Erythroblast (primary cell): ENCODE data around the gene RAD21L1.

Source experiments
- DNase-seq, 2 experiments: peaks; one replicate each; lab custom pipeline; 2025; lab: John Stamatoyannopoulos, UW
- GATA1 ChIP-seq: IDR thresholded peaks from 2 replicates; pipeline ENCODE4 v1.6.1; 2011; ENCODE audit warnings: low read depth, mild to moderate bottlenecking, control low read depth, low read length, moderate library complexity
- POLR2A ChIP-seq: IDR thresholded peaks from 2 replicates; pipeline ENCODE4 v1.6.1; 2011; ENCODE audit warnings: mild to moderate bottlenecking, low read length

Gene RAD21L1

GRCh38 chr20:1225783-1226654 lies at the start of gene RAD21L1:
Gene RAD21L1, plus strand, starts transcription at chr20:1226044. Its CDS starts 2,410 bp downstream, at chr20:1228454.
- no peak for TF ChIP-seq POLR2A
- no peak for TF ChIP-seq GATA1
- DNase-seq: peak; percentile 86 to 93

DNA sequence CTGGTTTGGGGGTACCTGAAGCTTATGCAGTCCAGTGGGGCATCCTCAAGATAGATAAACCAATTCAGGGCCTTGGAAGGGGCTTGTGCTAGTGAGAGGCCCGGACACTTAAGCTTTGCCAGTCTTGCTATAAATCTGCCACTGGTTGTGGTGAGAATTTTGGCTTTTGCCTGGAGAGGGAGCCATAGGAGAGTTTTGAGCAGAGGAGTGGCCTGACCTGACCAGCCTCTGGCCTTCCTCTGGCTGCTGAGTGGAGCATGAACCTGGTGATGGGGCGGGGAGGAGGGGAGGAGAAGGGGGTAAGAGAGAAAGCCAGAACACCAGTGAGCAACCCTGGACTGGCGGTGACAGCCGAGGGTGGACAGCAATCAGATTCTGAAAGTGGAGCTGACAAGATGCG lies 48.2 kb upstream of the RAD21L1 start:
- TF ChIP-seq GATA1: no peak
- TF ChIP-seq POLR2A: no peak
- peak; percentile 45 for DNase-seq

GRCh38 chr20:1178103-1178502 lies 47.7 kb upstream of the RAD21L1 start:
- DNase-seq: no peak
- TF ChIP-seq POLR2A (no peak), GATA1 (no peak)

DNA sequence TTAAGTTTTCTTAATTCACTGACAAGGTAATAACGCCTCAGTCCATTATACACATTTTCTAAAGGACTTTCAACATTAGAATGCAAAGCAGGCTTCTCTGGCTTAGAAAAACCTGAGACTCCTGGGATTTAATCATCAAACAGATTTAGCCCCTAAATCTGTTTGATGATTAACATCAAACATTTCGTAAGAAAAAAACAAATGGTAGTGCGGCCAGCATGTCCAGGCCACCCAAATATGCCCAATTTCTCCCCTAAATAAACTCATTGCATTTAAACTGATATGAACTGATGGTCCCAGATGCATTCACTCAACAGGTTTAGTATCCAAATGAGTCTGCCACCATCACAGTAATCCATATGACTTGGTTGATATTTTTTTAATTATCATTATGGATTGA lies 47.2 kb upstream of the RAD21L1 start:
- DNase-seq: no peak
- TF ChIP-seq GATA1 (no peak), POLR2A (no peak)

DNA sequence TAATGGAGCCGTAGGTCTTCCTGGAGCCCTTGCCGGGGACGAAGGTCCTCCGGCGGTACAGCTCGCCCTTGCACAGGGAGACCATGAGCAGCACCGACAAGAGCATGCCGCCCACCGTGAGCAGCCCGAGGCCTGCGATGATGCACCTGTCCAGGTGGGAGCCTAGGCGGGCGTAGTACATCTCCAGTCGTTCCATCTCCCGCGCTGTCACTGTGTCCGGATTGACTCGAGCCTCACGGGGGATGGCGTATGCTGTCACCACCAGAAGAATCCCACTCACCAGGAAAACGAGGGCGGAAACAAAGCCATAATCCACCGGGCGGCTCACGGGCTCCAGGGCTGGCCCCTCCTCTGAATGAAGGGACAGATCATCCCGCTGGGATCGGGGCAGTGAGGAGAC lies 44.9 kb upstream of the RAD21L1 start:
- no peak for DNase-seq
- TF ChIP-seq POLR2A: no peak
- no peak for TF ChIP-seq GATA1

DNA sequence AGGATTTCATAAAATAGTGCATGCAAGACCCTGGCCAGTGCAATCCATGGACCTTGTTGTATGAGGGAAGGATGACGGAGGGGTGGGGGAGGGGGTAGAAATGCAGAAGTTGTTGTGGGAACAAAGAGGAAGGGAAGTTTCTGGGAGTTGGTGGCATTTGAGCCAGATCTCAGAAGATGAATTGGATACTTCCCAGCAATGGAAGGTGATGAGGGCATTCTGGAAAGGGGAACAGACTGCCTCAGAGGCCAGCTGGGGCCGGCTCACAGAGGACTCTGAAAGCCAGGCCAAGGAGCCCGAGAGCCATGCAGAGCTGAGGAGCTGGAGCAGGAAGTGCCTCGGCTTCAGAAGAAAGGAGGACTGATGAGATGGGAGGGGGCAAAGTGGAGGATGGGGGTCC lies 43.7 kb upstream of the RAD21L1 start:
- DNase-seq: no peak
- TF ChIP-seq GATA1 (no peak), POLR2A (no peak)

DNA sequence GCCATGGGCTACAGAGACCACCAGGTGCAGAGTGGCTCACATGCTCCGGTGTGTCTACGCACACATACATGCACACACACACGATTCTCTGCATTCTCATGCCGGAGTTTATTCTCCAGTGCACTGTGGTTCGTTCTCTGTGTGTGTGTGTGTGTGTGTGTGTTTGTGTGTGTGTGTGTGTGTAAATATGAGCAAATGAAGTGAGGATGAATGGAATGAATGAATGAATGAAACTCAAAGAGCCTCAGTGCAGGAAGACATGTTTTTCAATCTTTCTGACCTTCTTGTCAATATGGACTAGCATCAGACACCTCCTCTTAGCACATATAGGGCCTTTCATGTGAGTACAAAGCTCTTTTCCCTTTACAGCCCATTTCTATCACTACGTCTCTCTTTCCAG lies 42.7 kb upstream of the RAD21L1 start:
- DNase-seq: no peak
- TF ChIP-seq POLR2A: no peak
- TF ChIP-seq GATA1: no peak

DNA sequence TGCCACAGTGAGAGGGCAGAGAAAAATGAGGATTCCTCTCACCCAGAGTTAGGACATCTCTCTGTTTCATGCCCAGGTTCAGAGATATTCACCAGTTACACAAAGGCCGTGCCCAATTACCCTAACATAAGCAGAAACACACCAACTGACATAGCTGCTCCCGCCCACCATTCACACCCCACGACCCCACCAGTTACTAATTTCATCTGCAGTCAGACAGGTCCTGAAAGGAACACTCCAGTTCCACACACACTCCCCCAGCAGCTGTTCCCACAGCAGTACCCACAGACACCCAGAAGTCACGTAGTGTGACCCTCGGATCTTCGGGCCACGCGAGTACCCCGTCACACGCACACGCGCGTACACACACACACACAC lies 41.6 kb upstream of the RAD21L1 start:
- TF ChIP-seq POLR2A: no peak
- TF ChIP-seq GATA1: no peak
- no peak for DNase-seq

GRCh38 chr20:1184638-1185315 lies 41.1 kb upstream of the RAD21L1 start, which contains the start of gene TMEM74B:
Gene TMEM74B, minus strand, starts transcription at chr20:1184981. Its CDS starts 1,180 bp downstream, at chr20:1183801.
- no peak for TF ChIP-seq POLR2A
- no peak for TF ChIP-seq GATA1
- DNase-seq: peak; percentile 42 to 49

GRCh38 chr20:1185316-1185741 lies 40.5 kb upstream of the RAD21L1 start:
- TF ChIP-seq POLR2A (no peak), GATA1 (no peak)
- DNase-seq: peak in 1 of 2 experiments; percentile 59

GRCh38 chr20:1185790-1186334 lies 40.0 kb upstream of the RAD21L1 start:
- peak; percentile 82 to 86 for DNase-seq
- TF ChIP-seq POLR2A (no peak), GATA1 (no peak)

DNA sequence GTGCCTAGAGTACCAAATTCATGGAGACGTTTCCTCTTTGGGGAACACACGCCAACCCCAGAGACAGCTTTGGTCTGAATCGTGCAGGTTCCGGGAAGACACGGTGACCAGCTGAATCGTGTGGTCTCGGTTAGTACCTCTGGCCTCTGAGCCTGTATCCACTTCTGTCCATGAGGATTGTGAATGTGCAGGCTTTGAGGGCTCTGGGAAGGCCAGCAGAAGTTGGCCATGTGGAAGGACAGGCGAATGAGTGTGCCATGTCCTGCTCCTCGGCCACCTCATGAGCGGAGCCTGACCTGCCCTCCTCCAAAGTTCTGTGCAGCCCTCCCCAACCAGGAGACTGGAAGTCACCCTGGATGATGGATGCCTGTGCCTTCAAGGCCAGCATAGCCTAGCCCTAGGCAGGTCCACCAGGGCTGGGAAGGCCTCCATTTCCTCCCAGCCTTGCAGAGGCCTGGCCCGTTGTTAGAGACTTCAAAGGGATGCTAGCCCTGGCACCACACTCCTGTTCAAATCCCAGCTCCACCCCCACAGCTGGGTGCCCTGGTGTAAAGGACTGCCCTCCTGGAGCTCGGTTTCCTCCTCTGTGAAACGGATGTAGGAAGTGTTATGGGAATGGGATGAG lies 39.4 kb upstream of the RAD21L1 start:
- peak in 1 of 2 experiments; percentile 31 for DNase-seq

DNA sequence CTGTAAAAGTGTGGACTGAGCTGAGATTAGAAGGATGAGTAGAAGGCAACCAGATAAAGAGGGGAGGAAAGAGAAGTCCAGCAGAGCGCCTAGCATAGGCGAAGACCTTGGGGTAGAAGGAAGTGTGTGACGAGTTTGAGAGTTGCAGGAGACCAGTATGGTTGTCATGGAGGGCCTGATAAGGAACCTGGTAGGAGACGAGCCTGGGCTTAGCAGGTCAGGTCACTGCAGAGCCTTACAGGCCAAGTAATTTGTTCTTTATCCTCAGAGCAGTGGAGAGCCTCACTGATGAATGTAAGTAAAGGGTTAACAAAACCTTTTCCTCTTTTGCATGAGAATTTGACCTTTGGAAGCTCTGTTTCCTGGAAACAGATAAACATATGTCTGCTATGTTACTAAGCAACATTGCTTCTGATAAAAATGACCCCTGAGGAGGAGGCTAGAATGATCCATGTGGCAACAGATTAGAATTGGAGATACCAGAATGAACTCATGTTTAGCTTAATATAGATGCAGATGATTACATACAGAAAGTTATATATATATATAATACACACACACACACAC lies 38.2 kb upstream of the RAD21L1 start:
- DNase-seq: peak; percentile 89 to 92
- TF ChIP-seq POLR2A: no peak
- no peak for TF ChIP-seq GATA1

More for the DNA sequence above, 39.4 kb upstream of the RAD21L1 start:
- TF ChIP-seq GATA1 (no peak), POLR2A (no peak)

- no peak for DNase-seq
- TF ChIP-seq POLR2A: no peak
- no peak for TF ChIP-seq GATA1
Observed at GRCh38 chr20:1188347-1188746, 37.5 kb upstream of the RAD21L1 start.
